ENCODE measurements around the gene ELL. TPM values are rescaled to one million over a fixed set of nuclear protein-coding genes. Genes with fewer than 3 reads are reported as not detected.

Gene ELL
- total and polyA plus RNA-seq, 3 donors from 2014 or later, result 48.0 to 76.1 (median 75.8) TPM

- no peak for DNase-seq
- peak overlapping the region in 1 of 2 donors; percentile 86 for H3K27ac ChIP-seq
Measured at GRCh38 chr19:18427080-18427742, 94.7 kb downstream of the ELL start.

GRCh38 chr19:18426416-18426767 lies 95.5 kb downstream of the ELL start:
- no peak for DNase-seq
- TF ChIP-seq CTCF (IDR thresholded peaks at IDR 0.05) (no peak), POLR2A (IDR thresholded peaks at IDR 0.05) (no peak)
- H3K4me3 ChIP-seq, result no peak overlapping the region
- whole genome bisulfite sequencing, 2 donors, result 73 to 77% methylated on average over 3 to 6 of the region's 8 CpGs
- intact Hi-C loops (cut with DNase I; ENCODE audit: low total_unique reads), result no loop called here
- H3K36me3 ChIP-seq (ENCODE audit: low read depth, missing control alignments), result no peaks in the 10 kb centered on the region
- peak overlapping the region; percentile 76 to 81 for H3K27ac ChIP-seq
- no peaks in the 10 kb centered on the region for H3K27me3 ChIP-seq
- peaks cover 64% of the 10 kb centered on the region for H3K4me1 ChIP-seq
- no peaks in the 10 kb centered on the region for H3K9me3 ChIP-seq

More at GRCh38 chr19:18427080-18427742, 94.7 kb downstream of the ELL start:
- Histone ChIP-seq H3K4me1 (peaks cover 63% of the 10 kb centered on the region), H3K4me3 (no peak overlapping the region), H3K27me3 (no peaks in the 10 kb centered on the region), H3K9me3 (no peaks in the 10 kb centered on the region), H3K36me3 (ENCODE audit: low read depth, missing control alignments) (no peaks in the 10 kb centered on the region)
- no peak for TF ChIP-seq POLR2A (IDR thresholded peaks at IDR 0.05)
- no peak for TF ChIP-seq CTCF (IDR thresholded peaks at IDR 0.05)
- WGBS, 2 donors, result 62 to 90% methylated on average over 2 to 16 of the region's 16 CpGs
- intact Hi-C loops (cut with DNase I; ENCODE audit: low total_unique reads), result no loop called here

GRCh38 chr19:18425515-18426415 lies 96.1 kb downstream of the ELL start:
- H3K9me3 ChIP-seq, result no peaks in the 10 kb centered on the region
- no peaks in the 10 kb centered on the region for H3K36me3 ChIP-seq (ENCODE audit: low read depth, missing control alignments)
- H3K27me3 ChIP-seq, result no peaks in the 10 kb centered on the region
- H3K27ac ChIP-seq, result peak overlapping the region; percentile 76 to 81
- intact Hi-C loops (cut with DNase I; ENCODE audit: low total_unique reads), result no loop called here
- H3K4me3 ChIP-seq, result no peak overlapping the region
- DNase-seq, result peak; percentile 76
- peaks cover 70% of the 10 kb centered on the region for H3K4me1 ChIP-seq
- no peak for TF ChIP-seq CTCF (IDR thresholded peaks at IDR 0.05)
- TF ChIP-seq POLR2A (IDR thresholded peaks at IDR 0.05), result no peak
- 50 to 67% methylated on average over 18 of the region's 18 CpGs for WGBS, 2 donors

GRCh38 chr19:18424890-18425514 lies 96.9 kb downstream of the ELL start:
- intact Hi-C loops (cut with DNase I; ENCODE audit: low total_unique reads), result no loop called here
- no peak for DNase-seq
- 74 to 78% methylated on average over 6 to 15 of the region's 17 CpGs for WGBS, 2 donors
- no peaks in the 10 kb centered on the region for H3K27me3 ChIP-seq
- no peak overlapping the region for H3K4me3 ChIP-seq
- no peaks in the 10 kb centered on the region for H3K9me3 ChIP-seq
- H3K4me1 ChIP-seq, result peaks cover 72% of the 10 kb centered on the region
- TF ChIP-seq CTCF (IDR thresholded peaks at IDR 0.05) (no peak), POLR2A (IDR thresholded peaks at IDR 0.05) (no peak)
- no peaks in the 10 kb centered on the region for H3K36me3 ChIP-seq (ENCODE audit: low read depth, missing control alignments)
- H3K27ac ChIP-seq, result peak overlapping the region in 1 of 2 donors; percentile 76

Measured in testis (tissue), 3 donors.